HepG2 (cell line): ENCODE data around the gene PRSS8.

Experiments
- EZH2 ChIP-seq: conservative IDR thresholded peaks from 2 replicates; pipeline ENCODE4 v1.6.1; 2012; ENCODE audit warnings: mild to moderate bottlenecking, low read depth, low read length, moderate library complexity
- GABPB1 ChIP-seq: IDR thresholded peaks from 2 replicates; pipeline ENCODE4 v1.6.1; 2016; ENCODE audit warnings: mild to moderate bottlenecking, missing genetic modification reagents, moderate library complexity, missing compliant biosample characterization
- ZNF780A ChIP-seq: sonication (generic); formaldehyde crosslinking; IDR thresholded peaks from 2 replicates; pipeline ENCODE4 v1.8.0; 2022; ENCODE audit warnings: mild to moderate bottlenecking, missing genetic modification reagents, moderate library complexity
- TF ChIP-seq, protein P1 (sequence below): sonication (generic); formaldehyde crosslinking; IDR thresholded peaks from 2 replicates; pipeline ENCODE4 v1.5.0; 2020; ENCODE audit warnings: mild to moderate bottlenecking, missing genetic modification reagents
- TF ChIP-seq, protein P2 (sequence below): sonication (generic); formaldehyde crosslinking; conservative IDR thresholded peaks from 2 replicates; pipeline ENCODE4 v1.8.0; 2022; ENCODE audit warnings: low read depth, missing genetic modification reagents

- TF ChIP-seq, protein P1, sequence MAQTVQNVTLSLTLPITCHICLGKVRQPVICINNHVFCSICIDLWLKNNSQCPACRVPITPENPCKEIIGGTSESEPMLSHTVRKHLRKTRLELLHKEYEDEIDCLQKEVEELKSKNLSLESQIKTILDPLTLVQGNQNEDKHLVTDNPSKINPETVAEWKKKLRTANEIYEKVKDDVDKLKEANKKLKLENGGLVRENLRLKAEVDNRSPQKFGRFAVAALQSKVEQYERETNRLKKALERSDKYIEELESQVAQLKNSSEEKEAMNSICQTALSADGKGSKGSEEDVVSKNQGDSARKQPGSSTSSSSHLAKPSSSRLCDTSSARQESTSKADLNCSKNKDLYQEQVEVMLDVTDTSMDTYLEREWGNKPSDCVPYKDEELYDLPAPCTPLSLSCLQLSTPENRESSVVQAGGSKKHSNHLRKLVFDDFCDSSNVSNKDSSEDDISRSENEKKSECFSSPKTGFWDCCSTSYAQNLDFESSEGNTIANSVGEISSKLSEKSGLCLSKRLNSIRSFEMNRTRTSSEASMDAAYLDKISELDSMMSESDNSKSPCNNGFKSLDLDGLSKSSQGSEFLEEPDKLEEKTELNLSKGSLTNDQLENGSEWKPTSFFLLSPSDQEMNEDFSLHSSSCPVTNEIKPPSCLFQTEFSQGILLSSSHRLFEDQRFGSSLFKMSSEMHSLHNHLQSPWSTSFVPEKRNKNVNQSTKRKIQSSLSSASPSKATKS (CRISPR knock-in tag), result no peak
- TF ChIP-seq GABPB1 (CRISPR knock-in tag) (no peak; the same call in 1 of the 2 replicates), EZH2 (no peak), ZNF780A (CRISPR knock-in tag) (no peak)
- TF ChIP-seq, protein P2, sequence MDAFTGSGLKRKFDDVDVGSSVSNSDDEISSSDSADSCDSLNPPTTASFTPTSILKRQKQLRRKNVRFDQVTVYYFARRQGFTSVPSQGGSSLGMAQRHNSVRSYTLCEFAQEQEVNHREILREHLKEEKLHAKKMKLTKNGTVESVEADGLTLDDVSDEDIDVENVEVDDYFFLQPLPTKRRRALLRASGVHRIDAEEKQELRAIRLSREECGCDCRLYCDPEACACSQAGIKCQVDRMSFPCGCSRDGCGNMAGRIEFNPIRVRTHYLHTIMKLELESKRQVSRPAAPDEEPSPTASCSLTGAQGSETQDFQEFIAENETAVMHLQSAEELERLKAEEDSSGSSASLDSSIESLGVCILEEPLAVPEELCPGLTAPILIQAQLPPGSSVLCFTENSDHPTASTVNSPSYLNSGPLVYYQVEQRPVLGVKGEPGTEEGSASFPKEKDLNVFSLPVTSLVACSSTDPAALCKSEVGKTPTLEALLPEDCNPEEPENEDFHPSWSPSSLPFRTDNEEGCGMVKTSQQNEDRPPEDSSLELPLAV, result no peak
Measured at GRCh38 chr16:31141489-31142108, 6.1 kb upstream of the PRSS8 start.
